Activated B cell treated with CpG ODN at 0.5 μM for 24 hours (primary cell): ENCODE data around the gene COL6A2. TPM values are rescaled to one million over a fixed set of nuclear protein-coding genes. Genes with fewer than 3 reads are reported as not detected.

Experiments
- ATAC-seq: fragments of 200-7000 bp; cut with Tn5 transposase; one replicate; pipeline ENCODE4 v1.10.0; 2021; ENCODE audit warnings: low read depth, mild to moderate bottlenecking, moderate library complexity
- CTCF ChIA-PET: fragments of 350-600 bp; sonication (Branson Sonifier 250); formaldehyde crosslinking; loops from one replicate; lab custom pipeline; 2021; ENCODE audit warnings: antibody characterized with exemption; lab: Charles Lee
- POLR2A ChIA-PET: fragments of 350-600 bp; sonication (Branson Sonifier 250); formaldehyde crosslinking; loops from one replicate; lab custom pipeline; 2021; ENCODE audit warnings: antibody characterized with exemption; lab: Charles Lee
- DNase-seq: peaks from one replicate; pipeline ENCODE4 v3.0.0; 2022
- H3K27ac Mint-ChIP-seq: one replicate; pipeline ENCODE4 v1.8.0; 2020; ENCODE audit warnings: mixed read lengths
- H3K27me3 Mint-ChIP-seq: one replicate; pipeline ENCODE4 v1.8.0; 2021; ENCODE audit warnings: mixed read lengths
- H3K36me3 Mint-ChIP-seq: one replicate; pipeline ENCODE4 v1.8.0; 2021; ENCODE audit warnings: low read depth, mixed read lengths
- H3K4me1 Mint-ChIP-seq: one replicate; pipeline ENCODE4 v1.8.0; 2021; ENCODE audit warnings: mixed read lengths
- H3K4me3 Mint-ChIP-seq: one replicate; pipeline ENCODE4 v1.8.0; 2020; ENCODE audit warnings: mild to moderate bottlenecking, mixed read lengths
- H3K9me3 Mint-ChIP-seq: one replicate; pipeline ENCODE4 v1.8.0; 2020; ENCODE audit warnings: mixed read lengths
- intact Hi-C: fragments of 100-400 bp; cut with micrococcal nuclease; formaldehyde crosslinking; loops from one replicate; pipeline ENCODE4 v1.15.1; 2024
- total RNA-seq: library from RNA; stranded (reverse); gene quantifications from 2 replicates; pipeline ENCODE4 v1.2.3, GENCODE V29; 2022
- TF ChIP-seq, protein P1 (sequence below): fragments of 200-600 bp; IDR thresholded peaks from one replicate; pipeline ENCODE4 v1.8.0; 2022; ENCODE audit warnings: antibody characterized with exemption, mild to moderate bottlenecking

COL6A2 gene
- total RNA-seq, 1 donor from 2014 or later, result 0.40 TPM

- no peak overlapping the region for H3K4me3 Mint-ChIP-seq
- H3K27me3 Mint-ChIP-seq, result peaks cover 4% of the 10 kb centered on the region
- ATAC-seq, result no peak
- no peak overlapping the region for H3K27ac Mint-ChIP-seq
- H3K36me3 Mint-ChIP-seq, result no peaks in the 10 kb centered on the region
- ChIA-PET POLR2A (no interaction called here), CTCF (no interaction called here)
- intact Hi-C loops, result no loop called here
- H3K4me1 Mint-ChIP-seq, result no peaks in the 10 kb centered on the region
- DNase-seq, result no peak
- H3K9me3 Mint-ChIP-seq, result no peaks in the 10 kb centered on the region
- TF ChIP-seq, protein P1, sequence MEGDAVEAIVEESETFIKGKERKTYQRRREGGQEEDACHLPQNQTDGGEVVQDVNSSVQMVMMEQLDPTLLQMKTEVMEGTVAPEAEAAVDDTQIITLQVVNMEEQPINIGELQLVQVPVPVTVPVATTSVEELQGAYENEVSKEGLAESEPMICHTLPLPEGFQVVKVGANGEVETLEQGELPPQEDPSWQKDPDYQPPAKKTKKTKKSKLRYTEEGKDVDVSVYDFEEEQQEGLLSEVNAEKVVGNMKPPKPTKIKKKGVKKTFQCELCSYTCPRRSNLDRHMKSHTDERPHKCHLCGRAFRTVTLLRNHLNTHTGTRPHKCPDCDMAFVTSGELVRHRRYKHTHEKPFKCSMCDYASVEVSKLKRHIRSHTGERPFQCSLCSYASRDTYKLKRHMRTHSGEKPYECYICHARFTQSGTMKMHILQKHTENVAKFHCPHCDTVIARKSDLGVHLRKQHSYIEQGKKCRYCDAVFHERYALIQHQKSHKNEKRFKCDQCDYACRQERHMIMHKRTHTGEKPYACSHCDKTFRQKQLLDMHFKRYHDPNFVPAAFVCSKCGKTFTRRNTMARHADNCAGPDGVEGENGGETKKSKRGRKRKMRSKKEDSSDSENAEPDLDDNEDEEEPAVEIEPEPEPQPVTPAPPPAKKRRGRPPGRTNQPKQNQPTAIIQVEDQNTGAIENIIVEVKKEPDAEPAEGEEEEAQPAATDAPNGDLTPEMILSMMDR, result no peak
Observed at GRCh38 chr21:46051379-46051770, 46.5 kb upstream of the COL6A2 start.

- Mint-ChIP-seq H3K9me3 (no peaks in the 10 kb centered on the region), H3K4me3 (no peak overlapping the region), H3K27ac (no peak overlapping the region), H3K4me1 (peaks cover 2% of the 10 kb centered on the region), H3K36me3 (no peaks in the 10 kb centered on the region), H3K27me3 (peaks cover 4% of the 10 kb centered on the region)
- TF ChIP-seq, protein P1, result no peak
- no peak for ATAC-seq
- POLR2A ChIA-PET, result no interaction called here
- intact Hi-C loops, result no loop called here
- DNase-seq, result no peak
- CTCF ChIA-PET, result no interaction called here
Observed at GRCh38 chr21:46051821-46052675, 45.9 kb upstream of the COL6A2 start.

GRCh38 chr21:46052703-46053651 is 44.9 kb upstream of the COL6A2 start:
- POLR2A ChIA-PET, result no interaction called here
- Mint-ChIP-seq H3K27ac (no peak overlapping the region), H3K4me1 (peaks cover 5% of the 10 kb centered on the region), H3K4me3 (no peak overlapping the region), H3K27me3 (peaks cover 9% of the 10 kb centered on the region), H3K36me3 (no peaks in the 10 kb centered on the region), H3K9me3 (no peaks in the 10 kb centered on the region)
- TF ChIP-seq, protein P1, result no peak
- ATAC-seq (no peak), DNase-seq (no peak)
- CTCF ChIA-PET, result no interaction called here
- intact Hi-C loops, result no loop called here

- H3K9me3 Mint-ChIP-seq, result no peaks in the 10 kb centered on the region
- peaks cover 5% of the 10 kb centered on the region for H3K4me1 Mint-ChIP-seq
- ChIA-PET CTCF (no interaction called here), POLR2A (no interaction called here)
- no peak for ATAC-seq
- H3K36me3 Mint-ChIP-seq, result no peaks in the 10 kb centered on the region
- no peak overlapping the region for H3K27ac Mint-ChIP-seq
- H3K4me3 Mint-ChIP-seq, result no peak overlapping the region
- peaks cover 16% of the 10 kb centered on the region for H3K27me3 Mint-ChIP-seq
- TF ChIP-seq, protein P1, result no peak
- no peak for DNase-seq
- intact Hi-C loops, result no loop called here
Observed at GRCh38 chr21:46054031-46054430, 43.9 kb upstream of the COL6A2 start.

DNA sequence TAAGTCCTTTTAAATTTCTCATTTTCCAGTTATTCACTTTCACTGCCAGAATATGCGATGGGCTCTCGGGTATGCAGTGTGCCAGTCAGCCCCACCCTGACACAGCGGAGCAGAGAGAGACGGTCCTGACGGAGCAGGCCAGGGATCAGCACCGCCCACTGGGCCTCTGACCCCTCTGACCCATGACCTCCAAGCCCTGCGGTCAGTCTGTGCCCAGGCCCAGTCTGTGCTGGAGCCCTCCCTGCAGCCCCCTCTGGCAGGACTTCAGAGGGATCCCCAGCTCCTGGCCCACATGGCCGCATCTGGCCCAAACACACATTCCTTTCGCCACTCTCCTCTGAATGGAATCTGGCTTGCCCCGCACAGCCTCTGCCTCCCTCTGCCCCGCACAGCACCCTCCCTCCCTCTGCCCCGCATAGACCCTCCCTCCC is 43.4 kb upstream of the COL6A2 start:
- ATAC-seq (no peak), DNase-seq (no peak)
- peaks cover 5% of the 10 kb centered on the region for H3K4me1 Mint-ChIP-seq
- no peak overlapping the region for H3K27ac Mint-ChIP-seq
- peaks cover 16% of the 10 kb centered on the region for H3K27me3 Mint-ChIP-seq
- no peak overlapping the region for H3K4me3 Mint-ChIP-seq
- intact Hi-C loops, result no loop called here
- CTCF ChIA-PET, result no interaction called here
- TF ChIP-seq, protein P1, result no peak
- H3K9me3 Mint-ChIP-seq, result no peaks in the 10 kb centered on the region
- no peaks in the 10 kb centered on the region for H3K36me3 Mint-ChIP-seq
- POLR2A ChIA-PET, result no interaction called here
